HL-60 (cell line): Measurements from ENCODE around the gene TRAF3IP1.

ENCODE experiments used
- DNase-seq, 2 experiments: peaks; one replicate each; pipeline ENCODE4 v3.0.0-alpha.2; 2010 to 2020; ENCODE audit warnings: low read depth in 1 of 2, low spot score in 1 of 2
- H3K27ac ChIP-seq: fragments of 250-450 bp; sonication (Bioruptor Pico); replicated peaks from 2 replicates; pipeline ENCODE4 v1.5.1; 2020; ENCODE audit warnings: mild to moderate bottlenecking, moderate library complexity
- H3K27me3 ChIP-seq: fragments of 250-450 bp; sonication (Bioruptor Pico); 2 replicates; pipeline ENCODE4 v1.5.1; 2021; ENCODE audit warnings: mild to moderate bottlenecking, moderate library complexity; ENCODE audit not compliant: insufficient read depth, poor library complexity, severe bottlenecking
- H3K4me3 ChIP-seq: replicated peaks from 2 replicates; pipeline ENCODE4 v1.5.1; 2011; ENCODE audit warnings: mild to moderate bottlenecking, control low read depth, low read length; ENCODE audit not compliant: insufficient read depth
- GABPA ChIP-seq: IDR thresholded peaks from 2 replicates; pipeline ENCODE4 v1.6.1; 2012; ENCODE audit warnings: low read depth
- POLR2AphosphoS5 ChIP-seq: IDR thresholded peaks from 2 replicates; pipeline ENCODE4 v1.6.1; 2012; ENCODE audit warnings: low read depth
- SPI1 ChIP-seq: IDR thresholded peaks from 2 replicates; pipeline ENCODE4 v1.6.1; 2012; ENCODE audit warnings: low read depth, mild to moderate bottlenecking, borderline replicate concordance
- TF ChIP-seq, protein P1 (sequence below): IDR thresholded peaks from 2 replicates; pipeline ENCODE4 v1.6.1; 2012; ENCODE audit warnings: low read depth; ENCODE audit not compliant: insufficient replicate concordance
- TF ChIP-seq, protein P2 (sequence below): IDR thresholded peaks from one replicate; pipeline ENCODE4 v1.5.1; 2011; ENCODE audit warnings: low read length, control low read depth, inconsistent platforms; ENCODE audit not compliant: insufficient read depth

TRAF3IP1 gene

GRCh38 chr2:238379096-238379810 is 58.9 kb downstream of the TRAF3IP1 start:
- peak; percentile 63; the same call in 1 of the 2 replicates for TF ChIP-seq SPI1
- TF ChIP-seq POLR2AphosphoS5: 0 out of 2 replicates have a peak, but pooled peaks have one; percentile 46
- TF ChIP-seq, protein P1, sequence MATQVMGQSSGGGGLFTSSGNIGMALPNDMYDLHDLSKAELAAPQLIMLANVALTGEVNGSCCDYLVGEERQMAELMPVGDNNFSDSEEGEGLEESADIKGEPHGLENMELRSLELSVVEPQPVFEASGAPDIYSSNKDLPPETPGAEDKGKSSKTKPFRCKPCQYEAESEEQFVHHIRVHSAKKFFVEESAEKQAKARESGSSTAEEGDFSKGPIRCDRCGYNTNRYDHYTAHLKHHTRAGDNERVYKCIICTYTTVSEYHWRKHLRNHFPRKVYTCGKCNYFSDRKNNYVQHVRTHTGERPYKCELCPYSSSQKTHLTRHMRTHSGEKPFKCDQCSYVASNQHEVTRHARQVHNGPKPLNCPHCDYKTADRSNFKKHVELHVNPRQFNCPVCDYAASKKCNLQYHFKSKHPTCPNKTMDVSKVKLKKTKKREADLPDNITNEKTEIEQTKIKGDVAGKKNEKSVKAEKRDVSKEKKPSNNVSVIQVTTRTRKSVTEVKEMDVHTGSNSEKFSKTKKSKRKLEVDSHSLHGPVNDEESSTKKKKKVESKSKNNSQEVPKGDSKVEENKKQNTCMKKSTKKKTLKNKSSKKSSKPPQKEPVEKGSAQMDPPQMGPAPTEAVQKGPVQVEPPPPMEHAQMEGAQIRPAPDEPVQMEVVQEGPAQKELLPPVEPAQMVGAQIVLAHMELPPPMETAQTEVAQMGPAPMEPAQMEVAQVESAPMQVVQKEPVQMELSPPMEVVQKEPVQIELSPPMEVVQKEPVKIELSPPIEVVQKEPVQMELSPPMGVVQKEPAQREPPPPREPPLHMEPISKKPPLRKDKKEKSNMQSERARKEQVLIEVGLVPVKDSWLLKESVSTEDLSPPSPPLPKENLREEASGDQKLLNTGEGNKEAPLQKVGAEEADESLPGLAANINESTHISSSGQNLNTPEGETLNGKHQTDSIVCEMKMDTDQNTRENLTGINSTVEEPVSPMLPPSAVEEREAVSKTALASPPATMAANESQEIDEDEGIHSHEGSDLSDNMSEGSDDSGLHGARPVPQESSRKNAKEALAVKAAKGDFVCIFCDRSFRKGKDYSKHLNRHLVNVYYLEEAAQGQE: no peak
- no peaks in the 10 kb centered on the region for H3K27me3 ChIP-seq
- no peak overlapping the region for H3K4me3 ChIP-seq
- peak overlapping the region; percentile 53 for H3K27ac ChIP-seq
- DNase-seq: peak; percentile 59 to 78

DNA sequence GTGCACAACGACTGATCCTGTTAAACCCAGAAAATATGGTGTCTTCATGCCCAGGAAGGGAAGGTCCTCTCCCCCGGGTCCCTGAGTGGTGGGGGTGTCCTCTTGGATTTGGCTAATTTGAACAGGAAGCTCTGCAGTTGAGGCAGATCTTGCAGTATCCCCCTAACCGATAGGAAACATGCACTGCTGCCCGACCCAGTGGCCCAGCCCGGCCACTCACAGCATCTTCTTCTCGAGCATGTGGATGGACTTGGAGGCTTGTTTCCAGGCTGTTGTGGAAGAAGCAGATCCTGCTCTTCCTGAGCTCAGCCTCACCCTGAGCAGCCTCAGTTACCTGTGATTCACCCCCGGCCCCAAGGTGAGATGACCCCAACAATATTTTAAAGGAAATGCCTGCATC is 60.0 kb downstream of the TRAF3IP1 start:
- DNase-seq: no peak
- Histone ChIP-seq H3K4me3 (no peak overlapping the region), H3K27ac (no peak overlapping the region; the same call in 1 of the 2 replicates)

DNA sequence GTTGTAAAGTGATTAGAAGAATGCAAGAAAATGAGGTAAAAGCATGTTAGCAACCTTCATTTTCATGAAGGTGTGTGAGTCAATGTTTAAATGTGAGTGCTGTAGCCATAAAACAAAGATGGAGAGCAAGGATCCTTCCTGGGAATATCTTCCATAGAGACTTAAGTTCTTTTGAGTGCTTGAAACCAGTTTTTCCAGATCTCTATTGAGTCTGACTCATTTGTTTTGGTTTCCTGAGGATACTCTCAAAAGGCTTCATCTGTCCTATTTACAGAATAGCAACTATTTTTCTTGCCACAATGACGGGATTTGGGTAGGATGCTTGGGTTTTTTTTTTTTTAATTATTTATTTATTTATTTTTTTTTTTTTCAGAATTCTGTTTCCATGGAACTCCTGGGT is 60.5 kb downstream of the TRAF3IP1 start:
- H3K27me3 ChIP-seq: no peaks in the 10 kb centered on the region
- DNase-seq: no peak
- no peak overlapping the region for H3K27ac ChIP-seq
- TF ChIP-seq, protein P1: no peak
- no peak for TF ChIP-seq GABPA
- H3K4me3 ChIP-seq: no peak overlapping the region

More for the DNA sequence above, 60.0 kb downstream of the TRAF3IP1 start:
- TF ChIP-seq, protein P1: no peak
- TF ChIP-seq POLR2AphosphoS5: no peak
- TF ChIP-seq, protein P2, sequence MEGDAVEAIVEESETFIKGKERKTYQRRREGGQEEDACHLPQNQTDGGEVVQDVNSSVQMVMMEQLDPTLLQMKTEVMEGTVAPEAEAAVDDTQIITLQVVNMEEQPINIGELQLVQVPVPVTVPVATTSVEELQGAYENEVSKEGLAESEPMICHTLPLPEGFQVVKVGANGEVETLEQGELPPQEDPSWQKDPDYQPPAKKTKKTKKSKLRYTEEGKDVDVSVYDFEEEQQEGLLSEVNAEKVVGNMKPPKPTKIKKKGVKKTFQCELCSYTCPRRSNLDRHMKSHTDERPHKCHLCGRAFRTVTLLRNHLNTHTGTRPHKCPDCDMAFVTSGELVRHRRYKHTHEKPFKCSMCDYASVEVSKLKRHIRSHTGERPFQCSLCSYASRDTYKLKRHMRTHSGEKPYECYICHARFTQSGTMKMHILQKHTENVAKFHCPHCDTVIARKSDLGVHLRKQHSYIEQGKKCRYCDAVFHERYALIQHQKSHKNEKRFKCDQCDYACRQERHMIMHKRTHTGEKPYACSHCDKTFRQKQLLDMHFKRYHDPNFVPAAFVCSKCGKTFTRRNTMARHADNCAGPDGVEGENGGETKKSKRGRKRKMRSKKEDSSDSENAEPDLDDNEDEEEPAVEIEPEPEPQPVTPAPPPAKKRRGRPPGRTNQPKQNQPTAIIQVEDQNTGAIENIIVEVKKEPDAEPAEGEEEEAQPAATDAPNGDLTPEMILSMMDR: no peak
- no peak for TF ChIP-seq GABPA
- no peak for TF ChIP-seq SPI1
- no peaks in the 10 kb centered on the region for H3K27me3 ChIP-seq

GRCh38 chr2:238381341-238382115 is 61.2 kb downstream of the TRAF3IP1 start:
- Histone ChIP-seq H3K27ac (peak overlapping the region; percentile 68), H3K4me3 (peak overlapping the region; percentile 19), H3K27me3 (no peaks in the 10 kb centered on the region)
- peak; percentile 43; the same call in 1 of the 2 replicates for TF ChIP-seq SPI1
- TF ChIP-seq, protein P2: no peak
- DNase-seq: peak; percentile 74 to 77
